Esophagus squamous epithelium (tissue), 4 donors: ENCODE measurements around the gene SAMM50.

ENCODE experiments used
- POLR2A ChIP-seq, 4 donors: fragments of 450-650 bp; IDR thresholded peaks; one replicate each; pipeline ENCODE4 v1.6.1; 2017; ENCODE audit warnings: antibody characterized with exemption in 4 of 4, mild to moderate bottlenecking in 4 of 4, moderate library complexity in 3 of 4
- TF ChIP-seq, protein P1 (sequence below), 6 experiments: fragments of 450-650 bp in 4 of 6; fragments of 200-600 bp in 2 of 6; sonication (generic) in 2 of 6; IDR thresholded peaks; one replicate each; pipeline ENCODE4 v1.5.1; 2016 to 2019; ENCODE audit warnings: antibody characterized with exemption in 6 of 6, mild to moderate bottlenecking in 4 of 6, moderate library complexity in 4 of 6

DNA sequence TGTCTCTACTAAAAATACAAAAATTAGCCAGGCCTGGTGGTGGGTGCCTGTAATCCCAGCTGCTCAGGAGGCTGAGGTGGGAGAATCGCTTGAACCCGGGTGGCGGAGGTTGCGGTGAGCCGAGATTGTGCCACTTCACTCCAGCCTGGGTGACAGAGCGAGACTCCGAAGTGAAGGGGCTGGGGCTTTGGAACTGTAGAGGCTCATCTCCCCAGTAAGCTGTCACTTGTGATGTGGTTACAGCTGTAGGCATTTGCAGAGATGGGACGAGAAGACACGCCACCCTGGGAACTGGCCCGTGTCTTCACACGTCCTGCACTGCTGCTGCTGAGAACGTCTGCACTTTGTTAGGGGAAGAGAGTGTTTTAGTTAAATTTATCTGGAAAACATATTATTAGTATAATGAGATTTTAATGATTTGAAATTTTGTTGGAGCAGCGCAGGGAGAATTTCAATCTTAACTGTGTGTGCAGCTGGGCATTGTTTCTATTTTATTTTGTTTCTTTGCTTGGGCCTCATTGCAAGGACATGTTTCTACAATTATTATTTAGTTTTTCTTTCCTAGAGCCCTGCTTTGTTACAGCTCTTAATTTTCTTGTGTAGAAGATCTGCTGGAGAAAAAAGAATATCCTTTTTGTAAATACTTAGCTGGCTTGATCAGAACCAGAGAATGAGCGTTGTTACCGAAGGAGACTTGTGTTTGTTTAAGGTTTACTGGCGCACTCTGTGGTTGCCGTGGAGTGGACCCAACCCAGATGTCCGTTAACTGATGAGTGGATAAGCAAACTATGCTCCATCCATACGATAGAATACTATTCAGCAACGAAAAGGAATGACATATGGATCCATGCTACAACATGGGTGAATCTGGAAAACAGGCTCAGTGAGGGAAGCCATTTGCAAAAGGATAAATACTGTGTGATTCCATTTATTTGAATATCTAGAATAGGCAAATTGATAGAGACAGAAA lies 87.3 kb downstream of the SAMM50 start:
- TF ChIP-seq, protein P1, sequence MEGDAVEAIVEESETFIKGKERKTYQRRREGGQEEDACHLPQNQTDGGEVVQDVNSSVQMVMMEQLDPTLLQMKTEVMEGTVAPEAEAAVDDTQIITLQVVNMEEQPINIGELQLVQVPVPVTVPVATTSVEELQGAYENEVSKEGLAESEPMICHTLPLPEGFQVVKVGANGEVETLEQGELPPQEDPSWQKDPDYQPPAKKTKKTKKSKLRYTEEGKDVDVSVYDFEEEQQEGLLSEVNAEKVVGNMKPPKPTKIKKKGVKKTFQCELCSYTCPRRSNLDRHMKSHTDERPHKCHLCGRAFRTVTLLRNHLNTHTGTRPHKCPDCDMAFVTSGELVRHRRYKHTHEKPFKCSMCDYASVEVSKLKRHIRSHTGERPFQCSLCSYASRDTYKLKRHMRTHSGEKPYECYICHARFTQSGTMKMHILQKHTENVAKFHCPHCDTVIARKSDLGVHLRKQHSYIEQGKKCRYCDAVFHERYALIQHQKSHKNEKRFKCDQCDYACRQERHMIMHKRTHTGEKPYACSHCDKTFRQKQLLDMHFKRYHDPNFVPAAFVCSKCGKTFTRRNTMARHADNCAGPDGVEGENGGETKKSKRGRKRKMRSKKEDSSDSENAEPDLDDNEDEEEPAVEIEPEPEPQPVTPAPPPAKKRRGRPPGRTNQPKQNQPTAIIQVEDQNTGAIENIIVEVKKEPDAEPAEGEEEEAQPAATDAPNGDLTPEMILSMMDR (IDR thresholded peaks at IDR 0.05), result no peak
- no peak for TF ChIP-seq POLR2A (IDR thresholded peaks at IDR 0.05)
